Thoracic aorta (tissue), 2 donors: ENCODE data around the gene PUS1. TPM values are rescaled to one million over a fixed set of nuclear protein-coding genes. Genes with fewer than 3 reads are reported as not detected.
"Not testable (repeated sequence)": the region's sequence is repeated elsewhere in the genome, so short reads cannot be mapped to it uniquely, and the experiment has no call there.

Experiments
- ATAC-seq: fragments of 150-250 bp; one replicate; pipeline ENCODE4 v1.8.0; 2017; ENCODE audit warnings: low read depth; ENCODE audit not compliant: insufficient number of reproducible peaks, low FRiP score
- DNase-seq: peaks from one replicate; pipeline ENCODE4 v3.0.0-alpha.2; 2020; ENCODE audit warnings: low spot score
- H3K27ac ChIP-seq, 2 donors: fragments of 200-600 bp; sonication (generic); 1 replicate in 1 of 2; 2 replicates in 1 of 2; pipeline ENCODE4 v1.5.1; 2016; ENCODE audit warnings: mild to moderate bottlenecking in 2 of 2, moderate library complexity in 2 of 2
- H3K27me3 ChIP-seq: fragments of 200-600 bp; sonication (generic); replicated peaks from 2 replicates; pipeline ENCODE4 v1.6.0; 2016; ENCODE audit warnings: mild to moderate bottlenecking; ENCODE audit not compliant: insufficient read depth
- H3K36me3 ChIP-seq: fragments of 200-600 bp; sonication (generic); one replicate; pipeline ENCODE4 v1.5.1; 2016
- H3K4me1 ChIP-seq, 2 donors: fragments of 200-600 bp; sonication (generic); 1 replicate in 1 of 2; 2 replicates in 1 of 2; pipeline versions ENCODE4 v1.5.1 to v1.6.0; 2016; ENCODE audit warnings: low read depth in 2 of 2, mild to moderate bottlenecking in 1 of 2; ENCODE audit not compliant: control insufficient read depth in 1 of 2
- H3K4me3 ChIP-seq: fragments of 200-600 bp; sonication (generic); 2 replicates; pipeline ENCODE4 v1.5.1; 2016; ENCODE audit warnings: mild to moderate bottlenecking
- H3K9me3 ChIP-seq: fragments of 200-600 bp; sonication (generic); 2 replicates; pipeline ENCODE4 v1.5.1; 2016
- total RNA-seq, 2 donors: library from RNA; depleted of rRNA; stranded (reverse); fragments of >200 nt; gene quantifications; one replicate each; pipeline versions ENCODE4 v1.1.0 to v1.2.3, GENCODE V29; 2016
- TF ChIP-seq, protein P1 (sequence below): fragments of 200-600 bp; sonication (generic); IDR thresholded peaks from one replicate; pipeline ENCODE4 v1.5.1; 2019; ENCODE audit warnings: antibody characterized with exemption

Gene PUS1
- total RNA-seq, 2 donors from 2014 or later: 5.8 to 31.7 TPM

DNA sequence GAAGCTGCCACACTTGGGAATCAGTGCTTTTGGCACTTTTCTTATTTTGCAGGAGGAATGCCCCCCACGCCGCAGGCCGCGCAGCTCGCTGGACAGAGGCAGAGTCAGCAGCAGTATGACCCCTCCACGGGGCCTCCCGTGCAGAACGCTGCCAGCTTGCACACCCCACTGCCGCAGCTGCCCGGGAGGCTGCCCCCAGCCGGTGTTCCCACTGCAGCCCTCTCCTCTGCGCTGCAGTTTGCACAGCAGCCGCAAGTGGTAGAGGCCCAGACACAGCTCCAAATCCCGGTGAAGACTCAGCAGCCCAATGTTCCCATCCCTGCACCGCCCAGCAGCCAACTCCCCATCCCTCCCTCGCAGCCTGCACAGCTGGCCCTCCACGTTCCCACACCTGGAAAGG lies 53.0 kb downstream of the PUS1 start:
- Histone ChIP-seq H3K9me3 (no peaks in the 10 kb centered on the region), H3K4me1 (no peaks in the 10 kb centered on the region), H3K36me3 (peaks cover 41% of the 10 kb centered on the region), H3K27me3 (no peaks in the 10 kb centered on the region), H3K27ac (no peak overlapping the region), H3K4me3 (no peak overlapping the region)
- ATAC-seq (no peak), DNase-seq (no peak)
- TF ChIP-seq, protein P1, sequence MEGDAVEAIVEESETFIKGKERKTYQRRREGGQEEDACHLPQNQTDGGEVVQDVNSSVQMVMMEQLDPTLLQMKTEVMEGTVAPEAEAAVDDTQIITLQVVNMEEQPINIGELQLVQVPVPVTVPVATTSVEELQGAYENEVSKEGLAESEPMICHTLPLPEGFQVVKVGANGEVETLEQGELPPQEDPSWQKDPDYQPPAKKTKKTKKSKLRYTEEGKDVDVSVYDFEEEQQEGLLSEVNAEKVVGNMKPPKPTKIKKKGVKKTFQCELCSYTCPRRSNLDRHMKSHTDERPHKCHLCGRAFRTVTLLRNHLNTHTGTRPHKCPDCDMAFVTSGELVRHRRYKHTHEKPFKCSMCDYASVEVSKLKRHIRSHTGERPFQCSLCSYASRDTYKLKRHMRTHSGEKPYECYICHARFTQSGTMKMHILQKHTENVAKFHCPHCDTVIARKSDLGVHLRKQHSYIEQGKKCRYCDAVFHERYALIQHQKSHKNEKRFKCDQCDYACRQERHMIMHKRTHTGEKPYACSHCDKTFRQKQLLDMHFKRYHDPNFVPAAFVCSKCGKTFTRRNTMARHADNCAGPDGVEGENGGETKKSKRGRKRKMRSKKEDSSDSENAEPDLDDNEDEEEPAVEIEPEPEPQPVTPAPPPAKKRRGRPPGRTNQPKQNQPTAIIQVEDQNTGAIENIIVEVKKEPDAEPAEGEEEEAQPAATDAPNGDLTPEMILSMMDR: no peak

DNA sequence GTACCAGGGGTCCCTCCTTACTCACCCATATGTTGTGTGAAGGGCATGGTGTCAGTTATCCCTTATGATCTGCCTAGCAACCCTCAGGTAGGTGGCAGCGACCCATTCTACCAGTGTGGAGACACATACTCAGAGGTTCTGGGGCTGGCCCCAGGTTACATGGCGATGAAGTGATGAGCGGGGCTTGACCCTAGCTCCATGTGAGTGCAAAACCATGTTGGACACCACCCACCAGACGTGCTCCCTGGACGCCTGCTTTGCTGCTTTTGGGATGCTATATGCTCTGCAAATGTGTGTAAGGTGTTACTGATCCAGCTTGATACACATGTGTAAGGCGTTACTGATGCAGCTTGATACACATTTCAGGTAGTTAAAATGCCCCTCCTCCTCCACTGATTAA lies 54.0 kb downstream of the PUS1 start:
- H3K9me3 ChIP-seq: no peaks in the 10 kb centered on the region
- DNase-seq: no peak
- H3K4me1 ChIP-seq: no peaks in the 10 kb centered on the region
- no peak overlapping the region for H3K4me3 ChIP-seq
- H3K36me3 ChIP-seq: peaks cover 50% of the 10 kb centered on the region
- ATAC-seq: no peak
- no peak overlapping the region for H3K27ac ChIP-seq
- TF ChIP-seq, protein P1: no peak
- no peaks in the 10 kb centered on the region for H3K27me3 ChIP-seq

DNA sequence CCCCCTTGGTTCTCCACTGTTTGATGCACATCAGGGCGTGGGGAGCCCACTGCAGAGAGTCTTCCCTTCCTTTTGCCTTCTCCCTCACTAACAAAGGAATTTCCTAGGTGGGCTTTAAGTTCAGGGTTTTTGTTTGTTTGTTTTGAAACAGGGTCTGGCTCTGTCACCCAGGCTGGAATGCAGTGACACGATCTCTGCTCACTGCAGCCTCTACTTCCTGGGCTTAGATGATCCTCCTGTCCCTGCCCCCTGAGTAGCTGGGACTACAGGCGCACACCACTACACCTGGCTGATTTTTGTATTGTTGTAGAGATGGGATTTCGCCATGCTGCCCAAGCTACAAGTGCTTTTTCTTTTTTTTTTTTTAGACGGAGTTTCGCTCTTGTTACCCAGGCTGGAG lies 54.5 kb downstream of the PUS1 start:
- no peaks in the 10 kb centered on the region for H3K4me1 ChIP-seq
- H3K4me3 ChIP-seq: no peak overlapping the region
- peaks cover 56% of the 10 kb centered on the region for H3K36me3 ChIP-seq
- no peaks in the 10 kb centered on the region for H3K27me3 ChIP-seq
- no peak for ATAC-seq
- no peaks in the 10 kb centered on the region for H3K9me3 ChIP-seq
- no peak overlapping the region for H3K27ac ChIP-seq
- TF ChIP-seq, protein P1: no peak
- DNase-seq: no peak

- Histone ChIP-seq H3K9me3 (no peaks in the 10 kb centered on the region), H3K4me3 (no peak overlapping the region), H3K36me3 (peaks cover 63% of the 10 kb centered on the region), H3K27ac (no peak overlapping the region), H3K4me1 (no peaks in the 10 kb centered on the region), H3K27me3 (no peaks in the 10 kb centered on the region)
- no peak for ATAC-seq
- DNase-seq: no peak
- TF ChIP-seq, protein P1: no peak
Measured at GRCh38 chr12:131984334-131984733, 55.3 kb downstream of the PUS1 start.

DNA sequence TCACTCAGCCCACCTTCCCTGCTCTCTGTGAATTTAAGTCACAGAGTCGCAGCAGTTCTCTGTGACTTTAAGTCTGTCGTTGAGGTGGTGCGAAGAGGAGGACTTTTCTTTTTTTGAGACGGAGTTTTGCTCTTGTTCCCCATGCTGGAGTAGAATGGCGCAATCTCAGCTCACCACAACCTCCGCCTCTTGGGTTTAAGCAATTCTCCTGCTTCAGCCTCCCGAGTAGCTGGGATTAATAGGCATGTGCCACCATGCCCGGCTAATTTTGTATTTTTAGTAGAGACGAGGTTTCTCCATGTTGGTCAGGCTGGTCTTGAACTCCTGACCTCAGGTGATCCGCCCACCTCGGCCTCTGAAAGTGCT lies 56.4 kb downstream of the PUS1 start:
- H3K4me1 ChIP-seq, ATAC-seq, H3K27ac ChIP-seq, DNase-seq, H3K27me3 ChIP-seq, H3K9me3 ChIP-seq: not testable (repeated sequence)
- H3K36me3 ChIP-seq: peaks cover 70% of the 10 kb centered on the region
- peak overlapping the region; percentile 23 for H3K4me3 ChIP-seq

DNA sequence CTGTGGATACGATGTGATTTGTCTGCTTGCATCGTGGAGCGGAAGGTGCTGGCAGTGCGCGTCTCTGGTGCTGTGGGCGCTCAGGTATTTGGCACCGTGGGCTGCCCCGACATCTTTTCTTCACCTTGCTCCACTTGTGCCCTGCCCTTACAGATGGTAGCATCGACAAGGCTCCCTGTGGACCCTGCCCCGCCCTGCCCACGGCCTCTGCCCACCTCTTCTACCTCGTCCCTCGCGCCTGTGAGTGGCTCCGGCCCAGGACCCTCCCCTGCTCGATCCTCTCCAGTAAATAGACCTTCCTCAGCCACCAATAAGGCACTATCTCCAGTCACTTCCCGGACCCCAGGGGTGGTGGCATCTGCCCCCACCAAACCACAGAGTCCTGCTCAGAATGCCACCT lies 57.3 kb downstream of the PUS1 start:
- peaks cover 76% of the 10 kb centered on the region for H3K36me3 ChIP-seq
- H3K27me3 ChIP-seq: no peaks in the 10 kb centered on the region
- TF ChIP-seq, protein P1: no peak
- no peak overlapping the region for H3K4me3 ChIP-seq
- DNase-seq: no peak
- H3K27ac ChIP-seq: no peak overlapping the region
- no peak for ATAC-seq
- no peaks in the 10 kb centered on the region for H3K9me3 ChIP-seq
- H3K4me1 ChIP-seq: no peaks in the 10 kb centered on the region
